ENCODE measurements around the gene TMEM17.

Gene TMEM17

GRCh38 chr2:62455957-62456692 is 49.9 kb downstream of the TMEM17 start:
- DNase-seq (ENCODE audit: low spot score), result no peak

- DNase-seq (ENCODE audit: low spot score), result no peak
Measured at GRCh38 chr2:62453955-62454354, 52.0 kb downstream of the TMEM17 start.

DNA sequence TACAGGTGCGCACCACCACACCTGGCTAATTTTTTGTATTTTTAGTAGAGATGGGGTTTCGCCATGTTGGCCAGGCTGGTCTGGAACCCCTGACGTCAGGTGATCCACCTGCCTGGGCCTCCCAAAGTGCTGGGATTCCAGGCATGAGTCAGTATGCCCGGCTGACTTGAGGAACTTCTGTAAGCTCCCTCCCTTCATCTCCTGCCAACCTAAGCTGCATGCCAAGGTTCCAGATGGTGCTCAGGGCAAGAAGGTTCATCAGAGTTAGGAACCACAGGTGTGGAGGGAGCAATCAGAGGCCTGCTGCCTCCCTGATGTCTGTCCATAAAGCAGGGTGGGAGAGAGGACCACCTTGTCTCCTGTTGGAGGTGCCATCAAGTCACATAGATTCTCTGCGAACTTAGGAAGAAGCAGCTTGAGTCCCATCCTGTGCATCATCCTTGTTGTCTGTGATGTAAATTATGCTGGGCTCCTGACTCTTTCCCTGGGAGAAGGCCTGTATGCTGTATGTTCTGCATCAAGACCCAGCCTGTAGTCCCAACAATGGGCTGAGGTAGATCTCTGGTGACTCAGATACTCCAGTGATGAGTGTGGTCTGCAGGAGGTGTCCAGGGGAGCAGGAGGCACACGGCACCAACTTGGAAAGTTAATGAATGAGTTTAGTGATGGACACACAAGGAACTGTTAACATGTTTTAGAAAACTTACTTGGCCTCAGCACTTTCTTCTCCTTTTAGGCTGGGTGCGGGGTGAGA is 53.1 kb downstream of the TMEM17 start:
- DNase-seq (ENCODE audit: low spot score), result no peak

GRCh38 chr2:62450716-62451191 is 55.2 kb downstream of the TMEM17 start:
- DNase-seq (ENCODE audit: low spot score), result no peak
